22Rv1 (cell line): Measurements from ENCODE around the gene VDR.

Experiments used
- H3K27ac ChIP-seq: fragments of 450-650 bp; 2 replicates; pipeline ENCODE4 v1.5.1; 2017
- ZFX ChIP-seq: fragments of 450-650 bp; IDR thresholded peaks from 2 replicates; pipeline ENCODE4 v1.6.1; 2017; ENCODE audit warnings: antibody characterized with exemption, borderline replicate concordance
- TF ChIP-seq, protein P1 (sequence below): fragments of 450-650 bp; IDR thresholded peaks from 2 replicates; pipeline ENCODE4 v1.5.1; 2017; ENCODE audit warnings: mild to moderate bottlenecking

VDR gene

GRCh38 chr12:47854531-47854930, 50.3 kb downstream of the VDR start:
- no peak for TF ChIP-seq ZFX
- TF ChIP-seq, protein P1, sequence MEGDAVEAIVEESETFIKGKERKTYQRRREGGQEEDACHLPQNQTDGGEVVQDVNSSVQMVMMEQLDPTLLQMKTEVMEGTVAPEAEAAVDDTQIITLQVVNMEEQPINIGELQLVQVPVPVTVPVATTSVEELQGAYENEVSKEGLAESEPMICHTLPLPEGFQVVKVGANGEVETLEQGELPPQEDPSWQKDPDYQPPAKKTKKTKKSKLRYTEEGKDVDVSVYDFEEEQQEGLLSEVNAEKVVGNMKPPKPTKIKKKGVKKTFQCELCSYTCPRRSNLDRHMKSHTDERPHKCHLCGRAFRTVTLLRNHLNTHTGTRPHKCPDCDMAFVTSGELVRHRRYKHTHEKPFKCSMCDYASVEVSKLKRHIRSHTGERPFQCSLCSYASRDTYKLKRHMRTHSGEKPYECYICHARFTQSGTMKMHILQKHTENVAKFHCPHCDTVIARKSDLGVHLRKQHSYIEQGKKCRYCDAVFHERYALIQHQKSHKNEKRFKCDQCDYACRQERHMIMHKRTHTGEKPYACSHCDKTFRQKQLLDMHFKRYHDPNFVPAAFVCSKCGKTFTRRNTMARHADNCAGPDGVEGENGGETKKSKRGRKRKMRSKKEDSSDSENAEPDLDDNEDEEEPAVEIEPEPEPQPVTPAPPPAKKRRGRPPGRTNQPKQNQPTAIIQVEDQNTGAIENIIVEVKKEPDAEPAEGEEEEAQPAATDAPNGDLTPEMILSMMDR = no peak
- no peak overlapping the region for H3K27ac ChIP-seq

DNA sequence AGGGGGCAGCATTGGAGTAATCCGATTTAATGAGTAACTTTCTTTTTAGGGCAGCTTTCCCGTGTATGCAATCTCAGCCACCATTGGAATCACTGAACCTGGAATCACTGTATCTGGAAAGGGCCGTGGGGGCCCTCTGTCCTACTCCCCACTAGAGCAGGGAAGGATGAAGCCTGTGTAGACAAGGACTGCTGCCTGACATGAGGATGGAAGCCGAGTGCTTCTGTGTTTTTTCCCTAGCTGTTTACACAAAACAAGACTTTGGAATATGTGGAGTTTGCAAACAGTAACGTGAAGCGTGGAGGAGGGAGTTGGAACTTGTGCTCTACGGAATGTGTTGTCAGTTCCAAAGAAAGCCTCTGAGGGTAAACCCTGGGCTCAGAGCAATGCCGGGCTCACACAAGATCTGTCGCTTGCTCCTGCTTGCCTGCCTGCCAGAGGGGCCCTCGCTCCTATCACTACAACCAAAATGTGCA, 52.7 kb downstream of the VDR start:
- no peak overlapping the region for H3K27ac ChIP-seq
- TF ChIP-seq, protein P1 = no peak
- TF ChIP-seq ZFX = no peak

- TF ChIP-seq, protein P1 = no peak
- no peak for TF ChIP-seq ZFX
- no peak overlapping the region for H3K27ac ChIP-seq
Observed at GRCh38 chr12:47851303-47851952, 53.4 kb downstream of the VDR start.

GRCh38 chr12:47850153-47851084, 54.4 kb downstream of the VDR start:
- H3K27ac ChIP-seq = no peak overlapping the region

DNA sequence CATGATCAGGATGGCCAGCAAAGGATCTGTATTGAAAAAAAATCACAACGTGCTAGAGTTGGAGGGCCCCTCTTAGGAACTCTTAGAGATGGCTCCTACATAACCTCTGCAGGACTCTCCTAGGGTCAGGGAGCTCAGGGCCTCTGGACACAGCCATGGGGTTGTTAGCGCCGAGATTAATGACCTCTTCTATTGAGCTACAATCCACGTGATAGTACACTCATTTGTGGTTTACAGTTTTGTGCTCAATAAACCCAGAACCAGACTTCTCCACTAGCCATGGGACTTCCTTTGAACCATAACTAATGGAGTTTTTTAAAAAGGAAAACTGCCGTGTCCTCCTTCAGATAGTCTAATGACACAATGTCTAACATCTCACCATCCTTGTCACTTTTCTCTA, 55.5 kb downstream of the VDR start:
- no peak for TF ChIP-seq ZFX
- TF ChIP-seq, protein P1 = no peak
- no peak overlapping the region for H3K27ac ChIP-seq

More at GRCh38 chr12:47850153-47851084, 54.4 kb downstream of the VDR start:
- TF ChIP-seq, protein P1 = no peak
- TF ChIP-seq ZFX = no peak

DNA sequence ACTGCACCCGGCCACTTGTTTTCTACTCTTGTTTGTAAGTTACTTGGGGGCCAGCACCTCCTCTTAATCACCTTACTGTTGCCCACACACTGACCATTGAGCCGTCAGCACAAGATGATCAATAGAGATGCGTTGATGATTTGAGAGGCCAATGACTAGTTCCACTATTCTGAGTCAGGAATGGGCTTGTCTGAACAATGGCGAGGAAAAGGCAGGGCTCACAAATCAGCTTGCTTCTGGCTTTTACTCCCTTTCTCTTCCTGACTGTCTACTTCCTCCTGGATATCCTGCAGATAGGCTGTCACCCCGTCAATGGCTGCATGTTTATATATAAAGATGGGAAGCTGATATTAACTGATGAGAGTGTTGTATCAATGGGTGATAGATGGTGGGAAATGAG, 55.9 kb downstream of the VDR start:
- no peak overlapping the region for H3K27ac ChIP-seq
- TF ChIP-seq, protein P1 = no peak
- no peak for TF ChIP-seq ZFX
